ENCODE data around the gene SNX32. TPM values are rescaled to one million over a fixed set of nuclear protein-coding genes. Genes with fewer than 3 reads are reported as not detected.

SNX32 gene
- polyA plus RNA-seq (ENCODE audit: low read depth in 6 of 6): 1 to 10 TPM in 5 of 6 donors, not detected in 1; 1.2 to 2.6 (median 1.7) TPM

- ATAC-seq (ENCODE audit: low read depth in 2 of 2) (peak; percentile 98 to 99), DNase-seq (peak; percentile 94)
- Mint-ChIP-seq H3K4me1 (peaks cover 2 to 16% (median 7%) of the 10 kb centered on the region in 3 donors), H3K4me3 (no peak within 1 kb of the TSS), H3K27me3 (no peaks in the 10 kb centered on the region), H3K27ac (peak within 1 kb of the TSS in 4 of 6 donors; percentile 67 to 93 (median 80)), H3K9me3 (peaks cover 0 to 6% (median 0%) of the 10 kb centered on the region in 7 donors), H3K36me3 (no peaks in the 10 kb centered on the region)
Observed at GRCh38 chr11:65833297-65834030, at the start of gene SNX32. Gene SNX32, plus strand, starts transcription at chr11:65833963. Its CDS starts 103 bp downstream, at chr11:65834066.

GRCh38 chr11:65785319-65786007 lies 48.3 kb upstream of the SNX32 start:
- Mint-ChIP-seq H3K4me3 (peak overlapping the region; percentile 62 to 78 (median 74)), H3K36me3 (no peaks in the 10 kb centered on the region), H3K4me1 (peaks cover 10 to 24% (median 17%) of the 10 kb centered on the region in 3 donors), H3K9me3 (no peaks in the 10 kb centered on the region), H3K27me3 (peaks cover 12 to 36% (median 16%) of the 10 kb centered on the region in 3 donors), H3K27ac (peak overlapping the region in 1 of 6 donors; percentile 41)
- no peak for DNase-seq
- ATAC-seq (ENCODE audit: low read depth in 2 of 2): no peak

- H3K36me3 Mint-ChIP-seq: no peaks in the 10 kb centered on the region
- DNase-seq: no peak
- peak overlapping the region; percentile 62 to 78 (median 74) for H3K4me3 Mint-ChIP-seq
- no peaks in the 10 kb centered on the region for H3K9me3 Mint-ChIP-seq
- no peak overlapping the region for H3K27ac Mint-ChIP-seq
- ATAC-seq (ENCODE audit: low read depth in 2 of 2): peak; percentile 18 to 28
- peaks cover 10 to 24% (median 22%) of the 10 kb centered on the region in 3 donors for H3K4me1 Mint-ChIP-seq
- H3K27me3 Mint-ChIP-seq: peaks cover 18 to 44% (median 21%) of the 10 kb centered on the region in 3 donors
Observed at GRCh38 chr11:65786008-65786785, 47.6 kb upstream of the SNX32 start.

GRCh38 chr11:65786786-65787636 lies 46.8 kb upstream of the SNX32 start, which contains the start of gene OVOL1:
Gene OVOL1, plus strand, starts transcription at chr11:65787063. Its CDS starts 311 bp downstream, at chr11:65787374.
- ATAC-seq (ENCODE audit: low read depth in 2 of 2) (peak; percentile 35), DNase-seq (peak; percentile 29)
- Mint-ChIP-seq H3K27ac (peak within 1 kb of the TSS in 2 of 6 donors; percentile 76), H3K4me1 (peaks cover 17 to 26% (median 22%) of the 10 kb centered on the region in 3 donors), H3K4me3 (peak within 1 kb of the TSS; percentile 78 to 93 (median 87)), H3K36me3 (no peaks in the 10 kb centered on the region), H3K9me3 (no peaks in the 10 kb centered on the region), H3K27me3 (peaks cover 21 to 48% (median 22%) of the 10 kb centered on the region in 3 donors)

- Mint-ChIP-seq H3K9me3 (no peaks in the 10 kb centered on the region), H3K4me3 (peak overlapping the region; percentile 76 to 93 (median 86)), H3K36me3 (no peaks in the 10 kb centered on the region), H3K27me3 (peaks cover 21 to 48% (median 26%) of the 10 kb centered on the region in 3 donors), H3K27ac (peak overlapping the region in 1 of 6 donors; percentile 92), H3K4me1 (peaks cover 19 to 30% (median 25%) of the 10 kb centered on the region in 3 donors)
- DNase-seq (no peak), ATAC-seq (ENCODE audit: low read depth in 2 of 2) (peak; percentile 20 to 21)
Observed at GRCh38 chr11:65787649-65788622, 45.8 kb upstream of the SNX32 start.

GRCh38 chr11:65788821-65789220 lies 44.9 kb upstream of the SNX32 start:
- Mint-ChIP-seq H3K4me1 (peaks cover 19 to 30% (median 25%) of the 10 kb centered on the region in 3 donors), H3K36me3 (no peaks in the 10 kb centered on the region), H3K27me3 (peaks cover 21 to 48% (median 26%) of the 10 kb centered on the region in 3 donors), H3K9me3 (no peaks in the 10 kb centered on the region), H3K4me3 (peak overlapping the region in 7 of 8 donors; percentile 51 to 93 (median 82)), H3K27ac (no peak overlapping the region)
- ATAC-seq (ENCODE audit: low read depth in 2 of 2): no peak
- no peak for DNase-seq

GRCh38 chr11:65789230-65790103 lies 44.3 kb upstream of the SNX32 start:
- H3K4me3 Mint-ChIP-seq: peak overlapping the region in 2 of 8 donors; percentile 25 to 78
- ATAC-seq (ENCODE audit: low read depth in 2 of 2): no peak
- H3K36me3 Mint-ChIP-seq: no peaks in the 10 kb centered on the region
- H3K27me3 Mint-ChIP-seq: peaks cover 21 to 50% (median 26%) of the 10 kb centered on the region in 3 donors
- H3K9me3 Mint-ChIP-seq: no peaks in the 10 kb centered on the region
- H3K4me1 Mint-ChIP-seq: peaks cover 19 to 30% (median 25%) of the 10 kb centered on the region in 3 donors
- no peak overlapping the region for H3K27ac Mint-ChIP-seq
- DNase-seq: no peak

- Mint-ChIP-seq H3K4me1 (peaks cover 19 to 27% (median 25%) of the 10 kb centered on the region in 3 donors), H3K27me3 (peaks cover 21 to 53% (median 26%) of the 10 kb centered on the region in 3 donors), H3K27ac (peak overlapping the region in 2 of 6 donors; percentile 65 to 68), H3K4me3 (peak overlapping the region in 3 of 8 donors; percentile 6 to 45 (median 25)), H3K9me3 (no peaks in the 10 kb centered on the region), H3K36me3 (no peaks in the 10 kb centered on the region)
- ATAC-seq (ENCODE audit: low read depth in 2 of 2) (no peak), DNase-seq (no peak)
Observed at GRCh38 chr11:65790104-65790901, 43.5 kb upstream of the SNX32 start.

GRCh38 chr11:65790902-65791650 lies 42.7 kb upstream of the SNX32 start:
- no peak for ATAC-seq (ENCODE audit: low read depth in 2 of 2)
- Mint-ChIP-seq H3K27me3 (peaks cover 17 to 48% (median 22%) of the 10 kb centered on the region in 3 donors), H3K4me3 (peak overlapping the region in 2 of 8 donors; percentile 6 to 45)

More at GRCh38 chr11:65790902-65791650, 42.7 kb upstream of the SNX32 start:
- Mint-ChIP-seq H3K36me3 (no peaks in the 10 kb centered on the region), H3K9me3 (no peaks in the 10 kb centered on the region), H3K4me1 (peaks cover 15 to 20% (median 20%) of the 10 kb centered on the region in 3 donors), H3K27ac (peak overlapping the region in 1 of 6 donors; percentile 65)
- no peak for DNase-seq
